GM12878 (cell line): ENCODE results near the gene HMGCL. TPM values are rescaled to one million over a fixed set of nuclear protein-coding genes. Genes with fewer than 3 reads are reported as not detected.

Experiments
- ATAC-seq: fragments of 200-7000 bp; cut with Tn5 transposase; 3 replicates; pipeline ENCODE4 v1.9.1; 2020; ENCODE audit warnings: mild to moderate bottlenecking, moderate library complexity
- BruUV-seq: library from RNA; stranded (reverse); fragments of 400-500 nt; replicated peaks from 2 replicates; lab custom pipeline; 2021; lab: Mats Ljungman, UMichigan
- CTCF ChIA-PET: fragments of 300-600 bp; sonication (Branson Sonifier 250); formaldehyde crosslinking; extraction: SDS; loops from one replicate; lab custom pipeline; 2021; ENCODE audit warnings: inconsistent platforms; lab: Yijun Ruan, JAX
- POLR2A ChIA-PET: fragments of 350-600 bp; formaldehyde crosslinking; extraction: SDS; loops from one replicate; lab custom pipeline; 2021; ENCODE audit warnings: inconsistent platforms; lab: Charles Lee
- RAD21 ChIA-PET: fragments of 300-600 bp; sonication (Branson Sonifier 250); formaldehyde crosslinking; loops from one replicate; lab custom pipeline; 2023; ENCODE audit warnings: antibody characterized with exemption; ENCODE audit not compliant: unreplicated experiment; lab: Charles Lee
- SMC1A ChIA-PET: fragments of 300-600 bp; sonication (Branson Sonifier 250); formaldehyde crosslinking; loops from one replicate; lab custom pipeline; 2023; ENCODE audit not compliant: unreplicated experiment, uncharacterized antibody; lab: Charles Lee
- DNase-seq: peaks from one replicate; pipeline ENCODE4 v3.0.0-alpha.2; 2011; ENCODE audit warnings: low read depth, low spot score
- FAIRE-seq: peaks from 3 replicates; lab custom pipeline; 2011; peaks lifted over from hg19 to GRCh38; lab: Jason Lieb, UNC
- H2AFZ ChIP-seq: 2 replicates; pipeline ENCODE4 v1.6.0; 2011; ENCODE audit warnings: low read depth, low read length, control low read depth; ENCODE audit not compliant: control insufficient read depth
- H3K27ac ChIP-seq: 2 replicates; pipeline ENCODE4 v1.5.1; 2011; ENCODE audit warnings: control low read depth; ENCODE audit not compliant: control insufficient read depth, insufficient read depth
- H3K27me3 ChIP-seq, 2 experiments: replicated peaks in 1 of 2; 2 replicates each; pipeline versions ENCODE4 v1.6.0 to v1.6.1; 2011; ENCODE audit warnings: low read length in 1 of 2; ENCODE audit not compliant: control insufficient read depth in 2 of 2, insufficient read depth in 2 of 2
- H3K36me3 ChIP-seq, 2 experiments: 2 replicates each; pipeline ENCODE4 v1.5.1; 2011; ENCODE audit warnings: low read length in 1 of 2; ENCODE audit not compliant: control insufficient read depth in 2 of 2, insufficient read depth in 2 of 2
- H3K4me1 ChIP-seq: 2 replicates; pipeline ENCODE4 v1.6.1; 2011; ENCODE audit warnings: mild to moderate bottlenecking, low read length, moderate library complexity, mixed read lengths; ENCODE audit not compliant: control insufficient read depth, insufficient read depth
- H3K4me2 ChIP-seq: 2 replicates; pipeline ENCODE4 v1.6.0; 2011; ENCODE audit warnings: control low read depth; ENCODE audit not compliant: control insufficient read depth, insufficient read depth
- H3K4me3 ChIP-seq: fragments of 200-600 bp; sonication (generic); 2 replicates; pipeline ENCODE4 v1.5.1; 2016
- H3K79me2 ChIP-seq: 2 replicates; pipeline ENCODE4 v1.6.0; 2011; ENCODE audit warnings: low read length; ENCODE audit not compliant: control insufficient read depth, insufficient read depth
- H3K9ac ChIP-seq: 2 replicates; pipeline ENCODE4 v1.8.0; 2011; ENCODE audit warnings: low read length, control low read depth, mixed read lengths; ENCODE audit not compliant: control insufficient read depth, insufficient read depth
- H3K9me3 ChIP-seq: replicated peaks from 3 replicates; pipeline ENCODE4 v1.5.1; 2011; ENCODE audit warnings: mild to moderate bottlenecking, low read length; ENCODE audit not compliant: control insufficient read depth, insufficient read depth
- H4K20me1 ChIP-seq: 2 replicates; pipeline ENCODE4 v1.6.0; 2011; ENCODE audit not compliant: control insufficient read depth, insufficient read depth
- ASH2L ChIP-seq: fragments of 300-600, 200-600 bp; sonication (generic); IDR thresholded peaks from 2 replicates; pipeline ENCODE4 v1.6.1; 2017; ENCODE audit warnings: low read depth, mild to moderate bottlenecking, borderline replicate concordance
- ATF7 ChIP-seq: fragments of 450-650 bp; IDR thresholded peaks from 2 replicates; pipeline ENCODE4 v1.6.1; 2016; ENCODE audit warnings: low read depth, mild to moderate bottlenecking
- CREM ChIP-seq: IDR thresholded peaks from 2 replicates; pipeline ENCODE4 v1.6.1; 2014; ENCODE audit warnings: antibody characterized with exemption, low read depth
- MEF2A ChIP-seq: IDR thresholded peaks from 2 replicates; pipeline ENCODE4 v1.6.1; 2011; ENCODE audit warnings: low read depth, mild to moderate bottlenecking, low read length, moderate library complexity; ENCODE audit not compliant: insufficient read depth
- MEF2B ChIP-seq: fragments of 450-650 bp; IDR thresholded peaks from 2 replicates; pipeline ENCODE4 v1.6.1; 2018; ENCODE audit warnings: mild to moderate bottlenecking, moderate library complexity; ENCODE audit not compliant: partially characterized antibody, poor library complexity, severe bottlenecking
- RELB ChIP-seq: fragments of 450-650 bp; IDR thresholded peaks from 2 replicates; pipeline ENCODE4 v1.6.1; 2017; ENCODE audit warnings: low read depth, mild to moderate bottlenecking, moderate library complexity
- SMAD1 ChIP-seq: fragments of 450-650 bp; IDR thresholded peaks from 2 replicates; pipeline ENCODE4 v1.6.1; 2018; ENCODE audit warnings: mild to moderate bottlenecking, low read depth; ENCODE audit not compliant: partially characterized antibody
- SPI1 ChIP-seq: IDR thresholded peaks from 2 replicates; pipeline ENCODE4 v1.6.1; 2011; ENCODE audit warnings: low read depth, mild to moderate bottlenecking, low read length, moderate library complexity, borderline replicate concordance; ENCODE audit not compliant: insufficient read depth
- STAT3 ChIP-seq: IDR thresholded peaks from 2 replicates; pipeline ENCODE4 v1.6.1; 2011; ENCODE audit warnings: low read depth, low read length, improper control_type of control experiment
- SUPT20H ChIP-seq: IDR thresholded peaks from 2 replicates; pipeline ENCODE4 v1.6.1; 2011; ENCODE audit warnings: low read depth, mild to moderate bottlenecking, low read length, moderate library complexity, borderline replicate concordance; ENCODE audit not compliant: control insufficient read depth
- WGBS: methylation state at CpG from one replicate; pipeline ENCODE4 v1.1.6; 2016; ENCODE audit warnings: low lambda C conversion rate; ENCODE audit not compliant: insufficient replicate concordance, insufficient coverage; ENCODE audit errors: missing lambda C conversion rate; 5-methylcytosine and 5-hydroxymethylcytosine counted together
- in situ Hi-C: fragments of 300-500 bp; cut with MboI; formaldehyde crosslinking; loops from 9 replicates; pipeline ENCODE4 v1.14.3; 2018; ENCODE audit warnings: mixed read lengths
- intact Hi-C: fragments of 100-400 bp; cut with micrococcal nuclease; formaldehyde crosslinking; loops from one replicate; pipeline ENCODE4 v1.14.2; 2022; ENCODE audit not compliant: unreplicated experiment
- polyA plus RNA-seq, 11 experiments: library from polyadenylated mRNA; depleted of rRNA in 4 of 11; unstranded in 6 of 11; stranded (reverse) in 5 of 11; fragments of >200 nt; fragmentation: Nextera tagmentation in 4 of 11; fragmentation: Illumina TruSeq in 1 of 11; extraction: Ambion mirVana in 4 of 11; extraction: Trizol in 1 of 11; gene quantifications; 1 replicate in 1 of 11; 2 replicates in 10 of 11; pipeline versions ENCODE4 v1.2.1 to v1.2.3, GENCODE V29; 2011 to 2016; ENCODE audit warnings: inconsistent platforms in 2 of 11, missing spikeins in 2 of 11, low read depth in 1 of 11
- total RNA-seq, 4 experiments: library from RNA; depleted of rRNA in 3 of 4; stranded (reverse); fragments of >200 nt in 3 of 4; fragmentation: Illumina TruSeq in 1 of 4; extraction: Trizol in 1 of 4; gene quantifications; 2 replicates each; pipeline versions ENCODE4 v1.2.1 to v1.2.3, GENCODE V29; 2013 to 2021
- TF ChIP-seq, protein P1 (sequence below): IDR thresholded peaks from 2 replicates; pipeline ENCODE4 v1.6.1; 2011; ENCODE audit warnings: low read depth, low read length, improper control_type of control experiment, borderline replicate concordance

Gene HMGCL
- total and polyA plus RNA-seq, 10 of the 15 experiments (the other 5 are each of a cell fraction or from before 2014, with no cell fraction given): 29.4 to 127 (median 36.4) TPM

- TF ChIP-seq STAT3 (no peak), SPI1 (no peak), ATF7 (no peak), SMAD1 (no peak)
Observed at GRCh38 chr1:23763041-23763577, 62.1 kb downstream of the HMGCL start (continued).

DNA sequence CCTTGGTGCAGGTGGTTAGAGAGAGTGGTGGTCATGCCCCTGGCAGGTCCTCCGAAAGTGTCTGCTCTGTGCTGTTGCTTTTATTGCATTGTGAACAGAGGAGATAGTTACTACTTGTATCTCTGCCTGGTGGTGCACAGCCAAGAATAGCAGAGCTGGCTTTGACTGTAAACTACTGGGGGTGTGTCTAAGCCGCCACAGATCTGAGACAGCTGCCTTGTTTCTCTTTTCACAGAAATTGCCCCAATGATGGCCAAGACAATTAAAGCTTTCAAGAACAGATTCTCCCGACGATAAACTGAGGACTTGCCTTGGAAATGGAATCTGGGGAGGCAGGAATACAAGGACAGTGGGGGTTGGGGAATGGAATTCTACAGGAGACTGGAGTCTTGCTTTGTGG lies 66.0 kb downstream of the HMGCL start:
- no peaks in the 10 kb centered on the region for H3K4me1 ChIP-seq
- TF ChIP-seq ASH2L: no peak
- TF ChIP-seq, protein P1, sequence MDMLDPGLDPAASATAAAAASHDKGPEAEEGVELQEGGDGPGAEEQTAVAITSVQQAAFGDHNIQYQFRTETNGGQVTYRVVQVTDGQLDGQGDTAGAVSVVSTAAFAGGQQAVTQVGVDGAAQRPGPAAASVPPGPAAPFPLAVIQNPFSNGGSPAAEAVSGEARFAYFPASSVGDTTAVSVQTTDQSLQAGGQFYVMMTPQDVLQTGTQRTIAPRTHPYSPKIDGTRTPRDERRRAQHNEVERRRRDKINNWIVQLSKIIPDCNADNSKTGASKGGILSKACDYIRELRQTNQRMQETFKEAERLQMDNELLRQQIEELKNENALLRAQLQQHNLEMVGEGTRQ: no peak
- TF ChIP-seq RELB: no peak
- TF ChIP-seq ATF7: no peak
- no peak for TF ChIP-seq SUPT20H
- no peak for TF ChIP-seq MEF2B
- TF ChIP-seq CREM: no peak
- no peak for TF ChIP-seq MEF2A
- H3K4me3 ChIP-seq: no peak overlapping the region
- POLR2A ChIA-PET: interaction anchor here (0.6 kb wide), 1 partner anchor 38 kb away, joined by 5 read pairs; no protein-coding TSS in a partner anchor
- WGBS: 97% methylated on average over 4 of the region's 4 CpGs
- no peaks in the 10 kb centered on the region for H3K27me3 ChIP-seq
- ATAC-seq (no peak), DNase-seq (no peak), FAIRE-seq (no peak)
- CTCF ChIA-PET: interaction anchor here (1.1 kb wide), 1 partner anchor 12 kb away, joined by 3 read pairs; no protein-coding TSS in a partner anchor
- in situ Hi-C loops (no loop called here), intact Hi-C loops (no loop called here)
- H4K20me1 ChIP-seq: peaks cover 2% of the 10 kb centered on the region; the same call in 1 of the 2 replicates
- peaks cover 33 to 47% of the 10 kb centered on the region in 2 experiments for H3K36me3 ChIP-seq
- no peak overlapping the region for H3K9ac ChIP-seq
- BruUV-seq: no TSS peak
- no peaks in the 10 kb centered on the region for H3K9me3 ChIP-seq
- RAD21 ChIA-PET: no interaction called here
- no peak overlapping the region for H2AFZ ChIP-seq
- SMC1A ChIA-PET: no interaction called here
- no peaks in the 10 kb centered on the region for H3K79me2 ChIP-seq
- no peak overlapping the region for H3K4me2 ChIP-seq
- H3K27ac ChIP-seq: no peak overlapping the region
